Mucosa of descending colon (tissue), 3 donors: Measurements from ENCODE around the gene PCP4L1. TPM values are rescaled to one million over a fixed set of nuclear protein-coding genes. Genes with fewer than 3 reads are reported as not detected.
A peak's percentile ranks its signal among the peaks of the same experiment; 100 is the strongest.

Experiments
- ATAC-seq: fragments of 200-7000 bp; cut with Tn5 transposase; one replicate; pipeline ENCODE4 v1.9.1; 2020; ENCODE audit warnings: mild to moderate bottlenecking, moderate library complexity
- DNase-seq, 3 donors: peaks; one replicate each; pipeline ENCODE4 v3.0.0-alpha.2; 2020
- H3K36me3 ChIP-seq: fragments of 200-600 bp; one replicate; pipeline ENCODE4 v1.8.0; 2021; ENCODE audit warnings: low read depth, mild to moderate bottlenecking
- H3K4me1 ChIP-seq: fragments of 200-600 bp; one replicate; pipeline ENCODE4 v1.8.0; 2021; ENCODE audit warnings: low read depth, mild to moderate bottlenecking
- H3K4me3 ChIP-seq: fragments of 200-600 bp; one replicate; pipeline ENCODE4 v1.8.0; 2021; ENCODE audit warnings: mild to moderate bottlenecking
- H3K9me3 ChIP-seq: fragments of 200-600 bp; one replicate; pipeline ENCODE4 v1.8.0; 2021; ENCODE audit warnings: mild to moderate bottlenecking
- CTCF ChIP-seq: fragments of 200-600 bp; IDR thresholded peaks from one replicate; pipeline ENCODE4 v1.8.0; 2022; ENCODE audit warnings: antibody characterized with exemption, mild to moderate bottlenecking
- intact Hi-C, 2 donors: fragments of 100-400 bp; cut with DNase I in 1 of 2; cut with micrococcal nuclease in 1 of 2; formaldehyde crosslinking; loops; one replicate each; pipeline versions ENCODE4 v1.11.0 to v1.11.1; 2022; cut with DNase I, micrococcal nuclease
- total RNA-seq, 3 donors: library from RNA; stranded (reverse); fragmentation: NEBNext Ultra II Directional in 2 of 3; extraction: Animal tissue kit (Norgen Biotek cat#: 25700) in 2 of 3; gene quantifications; one replicate each; pipeline versions ENCODE4 v1.2.1 to v1.2.4, GENCODE V29; 2021 to 2023
- donor health status: DM: no; HTN: no; CAD: no; lungs with moderate emphysema.
- donor health status: DM: no; HTN: no; CAD: no.
- donor health status: DM: no; HTN: yes; CAD: no.

Gene PCP4L1
- total RNA-seq, 3 donors from 2014 or later = 0.41 to 12.2 (median 1.6) TPM

DNA sequence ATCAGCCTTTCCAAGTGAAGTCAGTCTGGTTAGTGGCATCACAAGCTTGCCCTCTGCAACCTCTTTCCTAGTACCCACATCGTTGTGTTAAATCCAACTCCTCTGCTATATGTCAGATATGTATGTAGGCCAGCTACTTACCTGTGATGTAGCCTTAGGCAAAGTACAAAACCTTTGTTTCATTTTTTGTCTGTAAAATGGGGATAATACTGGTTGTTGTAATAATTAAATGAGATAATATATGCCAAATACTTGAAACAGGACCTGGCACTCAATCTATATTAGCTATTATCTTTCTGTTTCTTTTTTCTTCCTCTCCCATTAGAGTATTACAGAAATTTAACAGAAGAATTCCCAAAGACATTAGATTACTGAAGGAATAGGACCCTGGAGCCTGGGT lies 1.2 kb downstream of the PCP4L1 start:
- Histone ChIP-seq H3K36me3 (no peaks in the 10 kb centered on the region), H3K4me1 (no peaks in the 10 kb centered on the region), H3K4me3 (no peak overlapping the region), H3K9me3 (peaks cover 9% of the 10 kb centered on the region)
- DNase-seq (no peak), ATAC-seq (no peak)
- intact Hi-C loops = no loop called here
- TF ChIP-seq CTCF = no peak

DNA sequence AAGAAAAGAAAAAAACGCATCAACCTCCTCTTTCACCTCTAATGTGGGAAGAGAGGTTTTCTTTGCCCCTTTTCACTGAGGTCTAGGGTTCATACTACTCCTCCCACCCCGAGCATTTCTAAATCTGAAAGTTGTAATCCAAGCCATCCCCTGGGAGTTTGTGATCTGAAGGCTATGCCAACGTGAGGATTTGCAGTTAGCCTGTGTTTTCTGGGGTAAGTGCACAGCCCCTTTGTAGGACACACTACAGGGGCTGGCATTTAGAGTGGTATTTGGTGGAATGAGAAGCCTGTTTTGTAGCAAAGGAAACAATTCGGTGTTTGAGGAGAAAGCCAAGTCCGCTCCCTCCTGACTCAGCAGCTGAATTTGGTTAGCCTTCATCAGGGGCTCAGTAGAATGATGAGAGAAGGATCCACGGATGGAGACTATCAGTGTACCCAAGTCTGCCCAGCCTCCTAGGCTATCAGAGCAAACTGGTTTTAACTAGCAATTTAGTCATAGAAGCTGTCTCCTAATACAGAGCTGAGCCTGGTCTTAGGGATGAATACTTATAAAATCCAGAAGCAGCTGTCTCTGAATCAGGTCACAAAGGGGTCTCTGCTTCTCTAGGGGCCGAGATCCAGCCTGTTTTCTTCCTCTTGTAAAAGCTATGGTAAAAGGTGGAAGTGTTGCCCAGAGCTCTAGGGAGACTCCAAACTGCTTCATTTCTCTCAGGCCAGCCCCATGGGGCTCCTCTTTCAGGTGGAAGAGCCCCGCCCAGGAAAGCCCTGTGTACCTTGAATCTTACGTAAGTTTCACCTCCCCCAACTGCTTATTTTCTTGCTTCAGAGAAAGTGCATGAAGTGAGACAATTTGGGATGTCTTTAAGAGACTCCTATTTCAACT lies 2.1 kb downstream of the PCP4L1 start:
- TF ChIP-seq CTCF = no peak
- Histone ChIP-seq H3K36me3 (no peaks in the 10 kb centered on the region), H3K4me1 (no peaks in the 10 kb centered on the region), H3K4me3 (no peak overlapping the region), H3K9me3 (peaks cover 9% of the 10 kb centered on the region)
- peak; percentile 40 for ATAC-seq
- peak in 1 of 3 donors; percentile 6 for DNase-seq
- intact Hi-C loops = no loop called here

DNA sequence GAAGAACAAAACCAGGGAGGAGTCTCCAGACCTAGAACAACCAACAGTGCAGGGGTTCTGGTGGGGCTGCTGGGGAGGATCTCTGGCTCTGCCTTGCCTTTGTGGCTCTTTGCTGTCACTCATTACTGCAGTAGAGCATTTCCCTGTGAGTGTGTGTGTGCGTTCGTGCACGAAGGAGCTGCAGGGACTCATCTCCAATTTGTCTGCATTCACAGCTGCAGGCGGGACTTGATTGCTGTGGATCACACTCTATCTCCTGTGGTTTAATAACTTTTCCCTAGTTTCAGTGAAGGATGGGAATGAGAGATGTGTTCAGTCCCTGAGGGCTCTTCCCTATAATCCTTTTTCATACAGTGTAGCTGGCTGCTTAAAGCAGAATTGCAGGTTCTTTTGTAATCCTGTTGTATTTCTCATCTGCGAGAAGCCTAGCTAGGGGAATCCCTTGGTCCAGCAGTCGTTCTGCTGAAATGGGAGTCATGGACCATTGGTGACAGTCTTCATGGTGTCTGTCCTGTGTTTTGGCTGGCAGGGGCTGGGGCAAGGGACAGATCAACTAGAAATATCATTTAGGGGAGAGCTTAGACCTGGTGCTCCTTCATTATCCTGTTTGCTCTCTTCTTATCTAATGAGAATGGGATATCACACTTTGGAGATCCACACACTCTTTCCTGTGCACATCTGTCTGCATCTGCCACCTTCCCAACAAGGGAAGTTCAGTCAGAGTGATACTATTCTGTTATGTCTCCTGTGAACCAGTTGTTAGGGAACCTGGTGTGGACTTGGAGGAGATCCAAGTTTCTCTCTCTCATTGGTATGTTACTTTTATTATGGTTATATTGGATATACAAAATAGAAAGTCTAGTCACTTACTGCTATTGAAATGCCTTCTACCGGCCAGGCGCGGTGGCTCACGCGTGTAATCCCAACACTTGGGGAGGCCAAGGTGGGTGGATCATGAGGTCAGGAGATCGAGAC lies 3.0 kb downstream of the PCP4L1 start:
- ATAC-seq = no peak
- no peak for TF ChIP-seq CTCF
- DNase-seq = no peak
- H3K9me3 ChIP-seq = peaks cover 9% of the 10 kb centered on the region
- H3K4me1 ChIP-seq = no peaks in the 10 kb centered on the region
- no peak overlapping the region for H3K4me3 ChIP-seq
- intact Hi-C loops = no loop called here
- no peaks in the 10 kb centered on the region for H3K36me3 ChIP-seq

DNA sequence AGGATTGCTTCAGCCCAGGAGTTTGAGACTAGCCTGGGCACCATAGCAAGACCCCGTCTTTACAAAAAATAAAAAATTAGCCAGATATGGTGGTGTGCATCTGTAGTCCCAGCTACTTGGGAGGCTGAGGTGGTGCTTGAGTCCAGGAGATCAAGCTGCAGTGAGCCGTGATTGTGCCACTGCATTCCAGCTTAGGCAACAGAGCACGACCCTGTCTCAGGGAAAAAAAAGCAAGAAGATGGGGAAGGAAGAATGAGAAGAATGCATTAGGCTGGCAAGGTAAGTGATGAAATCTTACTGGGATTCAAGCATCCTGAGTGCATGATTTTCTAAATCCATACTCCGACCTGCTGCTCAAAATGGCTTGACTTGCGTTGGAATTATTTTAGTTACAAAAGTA lies 6.8 kb downstream of the PCP4L1 start:
- intact Hi-C loops = no loop called here
- Histone ChIP-seq H3K4me1 (no peaks in the 10 kb centered on the region), H3K9me3 (no peaks in the 10 kb centered on the region), H3K36me3 (no peaks in the 10 kb centered on the region), H3K4me3 (no peak overlapping the region)
- ATAC-seq = no peak
- no peak for DNase-seq
- no peak for TF ChIP-seq CTCF

- ATAC-seq (no peak), DNase-seq (no peak)
- no peak for TF ChIP-seq CTCF
- no peak overlapping the region for H3K4me3 ChIP-seq
- intact Hi-C loops = no loop called here
- no peaks in the 10 kb centered on the region for H3K9me3 ChIP-seq
- no peaks in the 10 kb centered on the region for H3K36me3 ChIP-seq
- no peaks in the 10 kb centered on the region for H3K4me1 ChIP-seq
These were observed 7.7 kb downstream of the PCP4L1 start for GRCh38 chr1:161266202-161266601.
